Fibroblast of pulmonary artery (primary cell): ENCODE results near the gene SPATA32.

Experiments used
- DNase-seq: peaks from one replicate; pipeline ENCODE4 v3.0.0-alpha.2; 2010; ENCODE audit warnings: low read depth
- H3K4me3 ChIP-seq: replicated peaks from 2 replicates; pipeline ENCODE4 v1.5.1; 2011; ENCODE audit warnings: low read depth, mild to moderate bottlenecking, control low read depth, low read length, moderate library complexity
- TF ChIP-seq, protein P1 (sequence below): IDR thresholded peaks from 2 replicates; pipeline ENCODE4 v1.5.1; 2011; ENCODE audit warnings: mild to moderate bottlenecking, control low read depth, low read length, inconsistent platforms; ENCODE audit errors: missing control alignments

The SPATA32 gene

GRCh38 chr17:45223539-45224528 lies 38.1 kb downstream of the SPATA32 start:
- no peak overlapping the region for H3K4me3 ChIP-seq
- TF ChIP-seq, protein P1, sequence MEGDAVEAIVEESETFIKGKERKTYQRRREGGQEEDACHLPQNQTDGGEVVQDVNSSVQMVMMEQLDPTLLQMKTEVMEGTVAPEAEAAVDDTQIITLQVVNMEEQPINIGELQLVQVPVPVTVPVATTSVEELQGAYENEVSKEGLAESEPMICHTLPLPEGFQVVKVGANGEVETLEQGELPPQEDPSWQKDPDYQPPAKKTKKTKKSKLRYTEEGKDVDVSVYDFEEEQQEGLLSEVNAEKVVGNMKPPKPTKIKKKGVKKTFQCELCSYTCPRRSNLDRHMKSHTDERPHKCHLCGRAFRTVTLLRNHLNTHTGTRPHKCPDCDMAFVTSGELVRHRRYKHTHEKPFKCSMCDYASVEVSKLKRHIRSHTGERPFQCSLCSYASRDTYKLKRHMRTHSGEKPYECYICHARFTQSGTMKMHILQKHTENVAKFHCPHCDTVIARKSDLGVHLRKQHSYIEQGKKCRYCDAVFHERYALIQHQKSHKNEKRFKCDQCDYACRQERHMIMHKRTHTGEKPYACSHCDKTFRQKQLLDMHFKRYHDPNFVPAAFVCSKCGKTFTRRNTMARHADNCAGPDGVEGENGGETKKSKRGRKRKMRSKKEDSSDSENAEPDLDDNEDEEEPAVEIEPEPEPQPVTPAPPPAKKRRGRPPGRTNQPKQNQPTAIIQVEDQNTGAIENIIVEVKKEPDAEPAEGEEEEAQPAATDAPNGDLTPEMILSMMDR, result no peak
- DNase-seq, result no peak

DNA sequence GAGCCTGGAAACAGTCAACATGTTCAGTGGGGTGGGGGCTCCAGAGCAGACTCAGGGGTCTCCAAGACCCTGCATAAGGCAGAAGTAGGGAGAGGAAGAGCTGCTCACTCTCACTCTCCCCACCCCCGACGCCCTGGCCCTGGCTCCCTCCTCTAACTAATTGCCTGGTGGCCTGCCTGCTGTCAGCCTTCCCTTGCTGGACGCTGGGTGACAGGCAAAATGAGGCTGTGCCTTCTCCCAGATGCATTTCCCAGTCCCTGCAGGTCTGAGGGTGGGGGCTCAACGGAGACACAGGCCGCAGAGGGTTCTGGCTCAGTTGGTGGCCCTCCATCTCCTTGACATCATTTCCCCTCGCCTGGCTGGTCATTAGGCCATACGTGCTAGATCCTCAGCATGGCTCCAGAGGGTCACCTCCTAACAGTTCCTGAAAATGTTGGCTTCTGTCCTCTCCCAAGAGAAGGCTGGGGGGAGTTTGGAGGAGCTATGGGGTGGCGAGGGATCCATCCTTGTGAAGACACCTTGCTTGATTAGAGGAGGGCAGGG lies 38.8 kb downstream of the SPATA32 start:
- H3K4me3 ChIP-seq, result peak overlapping the region; percentile 58
- TF ChIP-seq, protein P1, result no peak
- DNase-seq, result no peak

DNA sequence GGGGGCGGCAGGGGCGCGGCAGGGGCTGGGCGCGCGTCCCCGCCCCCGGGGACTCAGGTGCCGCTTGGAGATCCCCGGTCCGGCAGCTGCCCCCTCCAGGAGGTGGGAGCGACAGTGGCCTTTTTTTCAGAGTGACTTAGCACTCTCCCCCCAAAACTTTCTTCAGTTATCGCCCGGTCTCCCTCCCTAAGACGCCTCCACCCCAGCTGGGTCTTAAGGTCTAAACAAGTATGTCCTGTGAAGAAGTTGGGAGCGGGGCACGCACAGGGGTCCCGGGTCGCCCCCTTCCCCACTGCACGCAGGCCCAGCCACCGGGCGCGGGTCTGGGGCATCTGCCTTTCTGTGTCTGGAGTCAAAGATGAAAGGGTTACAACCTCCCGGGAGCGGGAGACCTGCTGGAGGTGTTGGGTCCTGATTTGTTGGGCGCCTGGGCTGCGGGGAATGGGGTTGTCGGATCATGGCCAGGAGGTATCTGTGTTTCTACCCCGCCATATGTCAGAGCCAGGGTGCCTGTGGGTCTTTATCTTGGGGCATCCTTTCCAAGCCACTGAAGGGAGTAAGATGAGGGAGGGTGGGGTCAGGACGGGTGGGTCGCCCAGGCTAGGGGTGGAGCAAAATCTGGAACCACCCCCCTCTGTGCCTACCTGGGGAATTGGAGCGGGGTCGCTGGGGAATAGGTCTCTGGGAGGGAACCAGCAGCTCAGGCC lies 39.5 kb downstream of the SPATA32 start:
- TF ChIP-seq, protein P1, result no peak
- no peak for DNase-seq
- peak overlapping the region; percentile 58 for H3K4me3 ChIP-seq

DNA sequence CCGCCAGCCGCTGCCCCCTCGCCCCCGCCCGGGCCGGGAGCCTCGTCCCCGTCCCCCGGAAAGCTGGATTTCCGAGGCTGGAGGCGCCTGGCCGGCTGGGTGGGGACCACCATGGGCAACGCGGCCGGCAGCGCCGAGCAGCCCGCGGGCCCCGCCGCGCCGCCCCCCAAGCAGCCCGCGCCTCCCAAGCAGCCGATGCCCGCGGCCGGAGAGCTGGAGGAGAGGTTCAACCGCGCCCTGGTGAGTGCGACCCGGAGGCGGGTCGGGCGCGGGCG lies 39.9 kb downstream of the SPATA32 start:
- H3K4me3 ChIP-seq, result peak overlapping the region; percentile 58
- TF ChIP-seq, protein P1, result no peak
- no peak for DNase-seq

GRCh38 chr17:45221081-45222013 lies 40.5 kb downstream of the SPATA32 start, which contains the start of gene FMNL1:
Gene FMNL1, plus strand, starts transcription at chr17:45221885. Its CDS starts 240 bp downstream, at chr17:45222125.
- TF ChIP-seq, protein P1, result no peak
- DNase-seq, result no peak

GRCh38 chr17:45220079-45220478 lies 41.8 kb downstream of the SPATA32 start:
- TF ChIP-seq, protein P1, result no peak
- no peak for DNase-seq
- H3K4me3 ChIP-seq, result no peak overlapping the region

More at GRCh38 chr17:45221081-45222013, 40.5 kb downstream of the SPATA32 start, which contains the start of gene FMNL1:
- peak within 1 kb of the TSS; percentile 58 for H3K4me3 ChIP-seq
